ENCODE measurements around the gene GPC6.
A peak's percentile ranks its signal among the peaks of the same experiment; 100 is the strongest.

GPC6 gene

GRCh38 chr13:93996481-93996880 lies 769.9 kb downstream of the GPC6 start:
- DNase-seq: no peak

DNA sequence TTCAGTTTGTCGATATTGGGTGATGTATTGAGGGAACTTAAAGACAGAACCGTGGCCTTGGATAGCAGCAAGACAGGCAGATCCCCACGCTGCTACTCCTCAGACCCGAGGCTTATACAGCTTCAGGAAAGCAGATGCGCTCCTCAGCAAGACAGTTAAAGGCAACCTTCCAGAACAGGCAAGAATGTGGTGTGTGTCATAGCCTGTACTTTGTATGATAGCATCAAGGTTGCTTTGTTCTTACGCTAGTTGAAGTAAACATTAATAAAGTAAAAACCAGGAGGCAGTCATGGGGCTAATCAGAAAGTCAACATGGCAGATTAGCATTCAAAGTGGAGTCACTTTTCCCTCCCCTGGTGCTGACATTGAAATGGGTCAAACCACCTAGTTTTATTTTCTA lies 779.7 kb downstream of the GPC6 start:
- no peak for DNase-seq

DNA sequence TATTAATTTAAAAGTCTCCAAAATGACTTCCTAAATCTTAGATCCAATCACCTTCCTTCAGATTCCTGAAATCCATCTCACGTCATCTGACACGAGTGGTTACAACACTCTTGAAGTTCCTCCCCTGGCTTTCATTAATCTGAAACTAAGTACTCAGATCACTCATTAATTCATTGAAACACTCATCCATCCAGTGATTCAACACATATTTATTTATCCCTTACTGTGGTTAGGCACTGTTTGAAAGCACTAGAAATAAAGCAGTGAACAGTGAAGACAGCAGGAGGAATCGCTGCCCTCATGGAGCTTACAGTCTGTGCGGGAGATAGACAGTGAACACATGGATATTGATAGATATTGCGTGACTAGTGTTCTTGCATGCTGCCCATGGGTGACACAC lies 780.5 kb downstream of the GPC6 start:
- DNase-seq: no peak

GRCh38 chr13:94009701-94010100 lies 783.1 kb downstream of the GPC6 start:
- DNase-seq: no peak

GRCh38 chr13:94014461-94014860 lies 787.9 kb downstream of the GPC6 start:
- no peak for DNase-seq

DNA sequence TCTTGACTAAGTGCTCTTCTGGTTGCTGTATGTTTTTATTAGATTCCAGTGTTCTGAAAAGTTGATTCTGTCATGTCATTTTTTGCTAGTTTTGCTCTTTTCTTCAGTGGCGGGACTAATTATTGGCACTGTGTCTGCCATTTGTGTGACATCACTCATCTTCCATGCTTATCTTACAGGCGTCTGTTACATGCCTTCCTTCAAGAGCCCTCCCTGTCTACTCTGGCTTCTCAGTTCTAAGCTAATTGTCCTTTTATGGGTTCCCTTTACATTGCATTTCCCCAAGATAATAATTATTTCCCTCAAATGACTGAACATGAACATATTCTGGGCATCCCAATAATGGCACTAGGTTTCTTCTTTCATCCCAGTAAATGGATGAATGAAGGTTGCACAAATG lies 793.8 kb downstream of the GPC6 start:
- no peak for DNase-seq

- no peak for DNase-seq
Measured at GRCh38 chr13:94020833-94021232, 794.2 kb downstream of the GPC6 start.

- no peak for DNase-seq
Measured at GRCh38 chr13:94028234-94028633, 801.6 kb downstream of the GPC6 start.

GRCh38 chr13:94028650-94029049 lies 802.0 kb downstream of the GPC6 start:
- DNase-seq: peak in 1 of 3 experiments; percentile 25

DNA sequence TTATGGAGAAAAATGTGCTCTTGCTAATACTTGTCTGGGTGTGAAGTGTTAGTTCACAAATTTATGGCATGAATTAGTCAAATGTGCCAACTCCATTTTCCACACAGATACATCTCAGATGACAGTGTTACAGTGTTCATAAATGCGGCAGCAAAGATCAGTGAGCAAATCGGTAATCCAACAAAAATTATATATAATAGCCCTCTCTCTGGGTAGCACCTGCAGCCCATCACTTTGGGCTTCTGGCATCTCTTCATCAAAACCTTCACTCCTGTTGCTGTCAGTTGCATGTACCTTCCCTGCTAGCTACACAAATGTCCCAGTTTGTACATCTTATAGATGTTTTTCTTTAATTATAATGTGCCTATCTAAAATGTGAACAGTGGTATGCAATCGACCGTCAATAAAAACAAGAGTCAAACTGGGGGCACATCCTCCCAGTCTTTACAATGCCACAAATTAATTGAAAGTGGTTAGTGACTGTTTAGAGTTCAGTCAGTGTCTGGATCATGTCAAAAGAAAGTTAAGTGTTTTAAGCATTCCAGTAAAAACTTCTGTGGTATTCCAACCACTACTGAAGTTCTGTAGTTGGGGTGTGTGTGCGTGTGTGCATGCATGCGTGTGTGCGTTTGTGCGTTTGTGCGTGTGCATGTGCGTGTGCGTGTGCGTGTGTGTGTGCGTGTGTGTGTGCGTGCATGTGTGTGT lies 804.0 kb downstream of the GPC6 start:
- DNase-seq: peak in 1 of 3 experiments; percentile 27

DNA sequence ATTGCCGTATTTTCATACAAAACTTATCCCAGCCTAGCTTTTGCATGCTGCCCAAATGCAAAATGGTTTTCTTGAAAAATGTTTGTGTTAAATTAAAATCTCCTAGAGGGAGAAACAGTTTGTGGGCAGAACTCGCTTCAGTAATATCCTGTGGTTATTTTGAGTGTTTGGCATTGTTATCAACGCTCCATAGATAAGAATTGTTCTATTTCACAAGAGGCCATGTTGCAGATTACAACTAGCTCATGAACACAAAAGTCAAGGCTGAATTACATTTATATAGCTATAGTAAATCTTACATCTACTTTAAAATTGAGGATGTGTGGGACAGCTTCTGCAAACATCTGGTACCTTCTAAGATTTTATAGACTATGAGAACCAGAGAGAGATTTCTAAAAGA lies 805.0 kb downstream of the GPC6 start:
- DNase-seq: peak in 1 of 3 experiments; percentile 32

- peak in 1 of 3 experiments; percentile 54 for DNase-seq
Measured at GRCh38 chr13:94033098-94033497, 806.5 kb downstream of the GPC6 start.

DNA sequence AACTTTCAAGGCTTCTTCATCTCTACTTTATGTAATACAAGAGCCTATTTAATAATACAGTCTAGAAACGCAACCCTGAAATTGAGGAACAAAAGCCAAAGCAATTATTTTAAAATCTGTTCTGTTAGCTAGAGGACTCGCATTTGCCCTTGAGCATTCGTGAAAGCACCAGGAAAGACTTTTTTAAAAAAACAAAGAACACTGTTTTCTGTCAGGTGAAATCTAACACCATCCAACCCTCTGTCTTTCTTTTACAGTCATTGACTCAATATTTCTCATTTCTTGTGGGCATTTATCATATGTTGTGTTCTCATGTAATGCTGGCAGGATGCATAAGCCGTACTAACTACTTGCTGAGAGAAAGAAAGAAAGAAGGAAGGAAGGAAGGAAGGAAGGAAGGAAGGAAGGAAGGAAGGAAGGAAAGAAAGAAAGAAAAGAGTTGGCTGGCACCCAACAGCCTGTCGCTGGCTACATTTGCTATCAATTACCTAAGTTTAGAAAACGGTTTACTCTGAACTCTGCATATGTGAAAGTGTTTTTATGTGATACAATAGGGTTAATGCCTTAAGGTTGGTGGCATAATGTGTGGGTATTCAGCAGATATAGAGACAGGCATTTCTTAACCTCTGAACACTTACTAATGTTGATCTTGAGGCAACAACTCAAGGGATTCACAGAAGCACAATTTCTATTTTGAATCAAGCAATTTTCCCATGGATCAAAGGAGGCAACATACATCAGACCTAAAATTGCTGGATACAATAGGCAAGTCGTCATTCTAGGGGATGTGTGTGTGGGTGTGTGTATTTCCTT lies 807.4 kb downstream of the GPC6 start:
- peak in 1 of 3 experiments; percentile 31 for DNase-seq

DNA sequence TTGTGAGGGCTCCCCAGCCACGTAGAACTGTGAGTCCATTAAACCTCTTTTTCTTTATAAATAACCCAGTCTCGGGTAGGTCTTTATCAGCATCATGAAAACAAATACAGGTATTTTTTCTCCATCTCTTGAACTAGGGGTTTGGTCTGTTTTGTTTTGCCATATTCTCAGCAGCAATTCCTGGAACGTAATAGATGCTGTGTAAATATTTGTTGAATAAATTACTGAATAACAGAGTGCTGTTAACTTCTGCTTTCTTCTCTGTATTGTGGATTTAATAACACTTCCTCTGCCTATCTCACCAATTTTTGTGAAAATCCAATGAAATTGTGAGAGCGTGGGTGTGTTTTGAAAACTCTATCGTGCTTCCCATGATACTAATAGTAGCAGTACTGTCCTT lies 823.4 kb downstream of the GPC6 start:
- DNase-seq: no peak

GRCh38 chr13:94050686-94051085 lies 824.1 kb downstream of the GPC6 start:
- no peak for DNase-seq

DNA sequence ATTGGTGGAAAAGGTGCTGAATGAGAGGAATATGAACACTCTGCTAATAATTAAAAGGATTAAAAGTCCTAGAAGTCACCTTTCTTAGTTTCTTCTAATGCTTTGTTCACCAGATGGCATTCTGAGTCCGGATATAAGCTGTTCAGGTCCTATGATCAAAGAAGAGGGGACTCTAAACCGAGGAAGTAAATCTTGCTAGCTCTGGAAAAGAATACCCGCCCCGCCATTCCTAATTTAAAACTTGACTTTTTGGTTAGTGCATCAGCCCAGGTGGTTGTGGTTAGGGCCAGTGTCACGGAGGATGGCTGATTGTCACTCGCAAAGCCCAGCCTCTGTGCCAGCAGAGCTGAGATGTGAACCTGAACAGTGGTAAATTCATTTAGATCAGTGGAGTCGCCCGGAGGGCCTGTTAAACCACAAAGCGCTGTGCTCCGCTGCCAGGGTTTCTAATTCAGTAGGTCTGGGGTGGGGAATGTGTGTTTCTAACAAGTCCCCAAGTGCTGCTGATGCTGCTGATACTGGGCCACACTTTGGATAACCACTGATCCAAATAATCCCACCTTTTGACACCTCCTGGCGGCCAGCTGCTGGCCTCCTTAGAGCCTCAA lies 827.5 kb downstream of the GPC6 start:
- no peak for DNase-seq

DNA sequence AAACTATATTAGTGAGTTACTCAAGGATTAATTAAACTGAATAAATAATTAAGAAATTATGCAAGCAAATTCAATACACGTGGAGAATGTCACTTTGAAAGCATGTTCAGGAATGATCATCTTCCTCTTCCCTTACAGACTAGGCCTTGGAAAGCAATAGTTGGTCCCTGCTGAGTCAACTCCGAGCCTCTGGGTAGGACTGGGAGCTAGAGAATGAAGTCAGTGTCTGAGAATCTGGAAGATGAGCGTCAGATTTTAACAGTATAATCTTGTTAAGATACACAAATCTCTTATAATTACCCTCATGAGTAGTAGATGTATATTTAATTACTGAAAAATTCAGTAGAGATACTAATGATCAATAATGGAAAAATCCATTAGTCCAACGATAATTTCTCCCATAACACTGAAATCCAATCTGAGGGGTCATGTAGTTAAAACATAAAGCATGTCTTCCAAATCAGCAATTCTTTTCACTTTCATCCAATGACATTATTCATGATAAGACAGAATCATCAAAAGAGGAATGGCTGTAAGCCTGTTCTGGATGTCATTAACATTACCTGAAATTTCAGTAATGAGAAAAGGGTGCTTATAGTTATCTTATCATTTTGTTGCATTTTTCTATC lies 829.9 kb downstream of the GPC6 start:
- no peak for DNase-seq

DNA sequence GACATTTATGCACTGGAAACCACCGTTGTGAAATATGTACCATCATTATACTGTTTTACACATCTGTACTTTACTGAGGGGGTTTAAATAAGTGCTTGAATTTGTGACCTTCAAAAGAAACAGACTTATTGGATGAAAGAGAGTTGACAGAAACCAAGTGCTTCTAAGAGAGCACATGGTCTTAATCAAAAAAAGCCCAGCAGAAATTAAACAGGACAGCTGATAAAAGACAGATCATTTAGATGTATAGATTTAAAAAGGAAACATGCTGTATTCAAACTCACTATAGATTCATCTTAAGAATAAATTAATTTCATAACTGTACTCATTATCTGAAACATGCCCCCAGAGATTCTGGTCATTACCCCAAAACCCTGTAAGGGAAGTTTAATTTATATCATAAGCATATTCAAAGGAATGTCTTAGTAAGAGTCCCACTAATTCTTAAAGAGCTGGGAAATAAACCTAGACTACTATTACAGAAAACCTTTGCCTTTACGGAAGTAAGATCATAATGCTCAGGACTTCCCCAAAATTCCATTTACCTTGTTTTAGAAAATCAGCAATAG lies 831.1 kb downstream of the GPC6 start:
- no peak for DNase-seq

DNA sequence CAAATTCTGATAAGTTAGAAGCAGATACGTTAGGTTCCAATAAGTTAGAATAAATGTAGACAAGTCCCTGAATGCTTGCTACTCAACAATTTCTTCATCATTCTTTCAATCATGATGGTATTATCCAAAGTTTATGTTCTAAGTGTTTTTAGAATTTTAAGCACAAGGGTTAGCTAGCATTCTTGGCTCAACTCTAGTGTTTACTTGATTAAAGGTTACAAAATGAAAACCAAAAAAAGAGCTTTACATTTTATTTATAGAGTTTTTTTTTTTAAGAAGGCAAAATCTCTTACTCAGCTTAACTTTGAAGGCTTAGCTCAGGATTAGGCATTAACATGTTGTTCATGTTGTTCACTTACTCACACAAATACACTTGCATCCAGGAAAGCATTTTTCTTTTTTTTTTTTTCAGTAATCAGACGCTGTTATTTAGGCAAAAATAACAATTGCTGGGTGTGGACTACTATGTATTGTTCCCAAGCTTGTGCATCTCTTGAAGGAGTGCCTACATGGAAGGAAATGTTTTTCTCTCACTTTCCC lies 832.3 kb downstream of the GPC6 start:
- DNase-seq: no peak

- no peak for DNase-seq
Measured at GRCh38 chr13:94061301-94061700, 834.7 kb downstream of the GPC6 start.

GRCh38 chr13:94063096-94063495 lies 836.5 kb downstream of the GPC6 start:
- DNase-seq: no peak

DNA sequence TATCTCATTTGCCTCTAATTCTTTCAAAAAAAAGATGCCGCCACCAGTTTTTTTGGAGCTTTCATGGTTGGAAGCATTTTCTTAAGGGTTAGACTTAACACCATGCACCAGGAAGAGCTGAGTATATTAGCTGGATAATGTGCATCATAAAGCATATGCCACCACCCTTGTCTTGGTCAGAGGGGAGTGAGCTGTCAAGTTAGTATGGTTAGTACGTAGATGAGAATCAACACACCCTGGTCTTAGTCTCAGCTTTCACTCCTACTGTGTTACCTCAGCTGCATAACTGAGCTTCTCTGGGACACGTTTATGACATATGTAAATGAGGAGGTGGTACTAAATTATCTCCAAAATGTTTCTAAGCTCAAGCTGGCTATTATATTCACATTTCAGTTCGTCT lies 837.2 kb downstream of the GPC6 start:
- DNase-seq: no peak

DNA sequence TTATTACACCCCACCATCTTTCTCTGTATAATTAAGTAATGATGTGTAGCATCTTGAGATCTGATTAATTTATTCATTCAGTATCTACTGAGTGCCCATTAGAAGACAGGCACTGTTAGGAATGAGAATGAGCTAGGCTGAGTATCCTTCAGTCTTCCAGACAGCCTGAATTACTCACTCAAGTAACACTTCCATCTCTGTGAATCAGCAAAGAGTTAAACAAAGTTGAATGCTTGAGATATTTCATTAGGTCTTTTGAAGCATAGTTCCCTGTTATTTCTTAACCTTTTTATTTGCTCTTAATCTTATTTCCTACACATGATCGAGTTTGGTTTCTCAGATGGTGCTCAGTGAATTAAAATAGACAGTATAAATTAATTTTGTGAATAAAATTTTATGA lies 839.1 kb downstream of the GPC6 start:
- DNase-seq: no peak
